Natural killer cell (primary cell): Measurements from ENCODE around the gene BRMS1L. TPM values are rescaled to one million over a fixed set of nuclear protein-coding genes. Genes with fewer than 3 reads are reported as not detected.
A peak's percentile ranks its signal among the peaks of the same experiment; 100 is the strongest.

ENCODE experiments used
- ATAC-seq, 3 donors: fragments of 150-1000 bp in 2 of 3; fragments of 200-7000 bp in 1 of 3; cut with Tn5 transposase; 1 replicate in 1 of 3; 2 replicates in 2 of 3; pipeline ENCODE4 v1.10.0; 2021; ENCODE audit warnings: mild to moderate bottlenecking in 2 of 3, moderate library complexity in 2 of 3
- DNase-seq, 2 donors: peaks; one replicate each; pipeline versions ENCODE4 v3.0.0 to v3.0.0-alpha.2; 2013 to 2021; ENCODE audit warnings: mixed read lengths in 1 of 2
- H3K27ac ChIP-seq: one replicate; pipeline ENCODE4 v1.5.1; 2013; ENCODE audit warnings: mild to moderate bottlenecking, low read length
- H3K27me3 ChIP-seq: one replicate; pipeline ENCODE4 v1.6.1; 2013; ENCODE audit warnings: low read length; ENCODE audit not compliant: control insufficient read depth, insufficient read depth
- H3K36me3 ChIP-seq: one replicate; pipeline ENCODE4 v1.6.1; 2013; ENCODE audit warnings: low read length; ENCODE audit not compliant: control insufficient read depth, insufficient read depth
- H3K4me1 ChIP-seq: one replicate; pipeline ENCODE4 v1.6.1; 2013; ENCODE audit warnings: low read length; ENCODE audit not compliant: control insufficient read depth, insufficient read depth
- H3K4me3 ChIP-seq: one replicate; pipeline ENCODE4 v1.5.1; 2013; ENCODE audit warnings: low read length
- H3K9me3 ChIP-seq: one replicate; pipeline ENCODE4 v1.6.1; 2013; ENCODE audit warnings: low read length; ENCODE audit not compliant: control insufficient read depth, insufficient read depth
- H3K27ac Mint-ChIP-seq, 2 donors: one replicate each; pipeline ENCODE4 v1.8.0; 2022; ENCODE audit warnings: mild to moderate bottlenecking in 2 of 2, mixed read lengths in 2 of 2, moderate library complexity in 1 of 2
- H3K27me3 Mint-ChIP-seq, 2 donors: one replicate each; pipeline ENCODE4 v1.8.0; 2022; ENCODE audit warnings: low read depth in 2 of 2, mixed read lengths in 2 of 2
- H3K36me3 Mint-ChIP-seq: one replicate; pipeline ENCODE4 v1.8.0; 2022; ENCODE audit warnings: mixed read lengths
- H3K4me1 Mint-ChIP-seq, 2 donors: one replicate each; pipeline ENCODE4 v1.8.0; 2022; ENCODE audit warnings: mixed read lengths in 2 of 2
- H3K4me3 Mint-ChIP-seq: one replicate; pipeline ENCODE4 v1.8.0; 2022; ENCODE audit warnings: mild to moderate bottlenecking, moderate library complexity, mixed read lengths
- H3K9me3 Mint-ChIP-seq, 2 donors: one replicate each; pipeline ENCODE4 v1.8.0; 2022; ENCODE audit warnings: mixed read lengths in 2 of 2
- WGBS: methylation state at CpG from one replicate; pipeline ENCODE4 v1.1.7; 2013; ENCODE audit warnings: missing lambda C conversion rate; ENCODE audit not compliant: insufficient coverage; 5-methylcytosine and 5-hydroxymethylcytosine counted together
- intact Hi-C: fragments of 100-400 bp; cut with micrococcal nuclease; formaldehyde crosslinking; loops from one replicate; pipeline ENCODE4 v1.14.2; 2022
- total RNA-seq, 4 donors: library from RNA; stranded (reverse); fragments of 120-200 nt in 1 of 4; gene quantifications; one replicate each; pipeline versions ENCODE4 v1.2.3 to v1.2.4, GENCODE V29; 2013 to 2022
- TF ChIP-seq, protein P1 (sequence below): fragments of 200-600 bp; IDR thresholded peaks from one replicate; pipeline ENCODE4 v1.8.0; 2022; ENCODE audit warnings: antibody characterized with exemption

Gene BRMS1L
- total RNA-seq, 3 donors from 2014 or later (not counting 1 experiment from before 2014, with no cell fraction given) = 5.1 to 9.4 (median 6.3) TPM

DNA sequence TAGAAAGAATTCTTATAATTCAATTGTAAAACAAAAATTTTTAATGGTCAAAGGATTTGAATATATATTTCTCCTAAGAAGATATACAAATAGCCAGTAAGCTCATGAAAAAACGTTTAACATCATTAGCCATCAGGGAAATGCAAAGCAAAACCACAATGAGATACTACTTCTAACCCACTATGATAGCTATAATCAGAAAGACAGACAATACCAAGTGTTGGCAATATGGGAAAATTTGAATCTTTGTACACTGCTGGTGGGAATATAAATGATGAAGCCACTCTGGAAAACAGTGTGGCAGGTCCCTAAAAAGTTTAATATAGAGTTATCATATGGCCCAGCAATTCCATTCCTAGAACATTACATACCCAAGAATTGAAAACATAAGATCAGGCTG lies 42.4 kb upstream of the BRMS1L start:
- DNase-seq (no peak), ATAC-seq (no peak)
- TF ChIP-seq, protein P1, sequence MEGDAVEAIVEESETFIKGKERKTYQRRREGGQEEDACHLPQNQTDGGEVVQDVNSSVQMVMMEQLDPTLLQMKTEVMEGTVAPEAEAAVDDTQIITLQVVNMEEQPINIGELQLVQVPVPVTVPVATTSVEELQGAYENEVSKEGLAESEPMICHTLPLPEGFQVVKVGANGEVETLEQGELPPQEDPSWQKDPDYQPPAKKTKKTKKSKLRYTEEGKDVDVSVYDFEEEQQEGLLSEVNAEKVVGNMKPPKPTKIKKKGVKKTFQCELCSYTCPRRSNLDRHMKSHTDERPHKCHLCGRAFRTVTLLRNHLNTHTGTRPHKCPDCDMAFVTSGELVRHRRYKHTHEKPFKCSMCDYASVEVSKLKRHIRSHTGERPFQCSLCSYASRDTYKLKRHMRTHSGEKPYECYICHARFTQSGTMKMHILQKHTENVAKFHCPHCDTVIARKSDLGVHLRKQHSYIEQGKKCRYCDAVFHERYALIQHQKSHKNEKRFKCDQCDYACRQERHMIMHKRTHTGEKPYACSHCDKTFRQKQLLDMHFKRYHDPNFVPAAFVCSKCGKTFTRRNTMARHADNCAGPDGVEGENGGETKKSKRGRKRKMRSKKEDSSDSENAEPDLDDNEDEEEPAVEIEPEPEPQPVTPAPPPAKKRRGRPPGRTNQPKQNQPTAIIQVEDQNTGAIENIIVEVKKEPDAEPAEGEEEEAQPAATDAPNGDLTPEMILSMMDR = no peak
- Mint-ChIP-seq H3K36me3 (peaks cover 10% of the 10 kb centered on the region), H3K9me3 (peaks cover 2 to 10% of the 10 kb centered on the region in 2 donors), H3K4me1 (peaks cover 12 to 15% of the 10 kb centered on the region in 2 donors), H3K27ac (no peak overlapping the region), H3K4me3 (no peak overlapping the region), H3K27me3 (no peaks in the 10 kb centered on the region)
- H3K27me3 ChIP-seq = no peaks in the 10 kb centered on the region
- H3K36me3 ChIP-seq = no peaks in the 10 kb centered on the region
- no peak overlapping the region for H3K27ac ChIP-seq
- H3K4me3 ChIP-seq = no peak overlapping the region
- H3K9me3 ChIP-seq = peaks cover 7% of the 10 kb centered on the region
- WGBS = no CpG with 5 or more reads among the region's 1 CpG
- H3K4me1 ChIP-seq = no peaks in the 10 kb centered on the region
- intact Hi-C loops = no loop called here

DNA sequence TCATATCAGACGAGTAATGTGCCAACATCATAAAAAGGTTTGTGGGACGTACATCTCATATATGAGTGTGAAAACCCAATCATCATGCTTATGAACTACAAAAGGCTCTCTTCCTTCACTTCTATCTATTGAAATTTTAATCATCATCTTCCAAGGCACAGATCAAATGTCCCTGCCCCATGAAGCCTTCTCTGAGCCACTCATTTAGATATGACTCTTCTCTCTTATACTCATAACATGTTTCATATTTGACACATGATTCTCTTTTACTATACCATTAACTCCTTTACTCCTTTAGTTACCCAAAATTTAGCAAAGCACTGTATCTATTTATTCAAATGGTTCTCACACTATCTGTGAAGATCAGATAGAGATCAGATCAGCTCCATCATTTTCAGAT lies 39.3 kb upstream of the BRMS1L start:
- ATAC-seq = no peak
- 85% methylated on average over 2 of the region's 2 CpGs for WGBS

DNA sequence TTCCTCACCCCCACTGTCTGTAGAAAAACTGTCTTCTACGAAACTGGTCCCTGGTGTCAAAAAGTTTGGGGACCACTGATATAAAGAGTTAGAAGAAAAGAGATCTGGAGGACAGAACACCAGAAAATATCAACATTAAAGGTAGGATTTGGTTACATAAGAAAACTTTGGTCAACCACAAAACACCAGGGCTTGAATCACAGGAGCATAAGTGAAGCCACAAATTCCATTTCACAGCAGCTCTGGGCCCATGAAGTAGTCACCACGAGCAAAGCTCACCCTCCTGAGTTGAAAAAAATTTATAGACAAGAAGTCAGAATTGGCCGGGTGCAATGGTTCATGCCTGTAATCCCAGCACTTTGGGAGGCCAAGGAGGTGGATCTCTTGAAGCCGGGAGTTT lies 36.5 kb upstream of the BRMS1L start:
- no peak overlapping the region for H3K27ac ChIP-seq
- ATAC-seq (peak in 1 of 3 donors; percentile 48), DNase-seq (peak in 1 of 2 donors; percentile 17)
- H3K4me1 Mint-ChIP-seq = peaks cover 14 to 23% of the 10 kb centered on the region in 2 donors
- no peak overlapping the region for H3K27ac Mint-ChIP-seq
- no peaks in the 10 kb centered on the region for H3K27me3 Mint-ChIP-seq
- WGBS = 47% methylated on average over 3 of the region's 4 CpGs
- H3K4me3 Mint-ChIP-seq = no peak overlapping the region
- no peaks in the 10 kb centered on the region for H3K9me3 Mint-ChIP-seq
- no peaks in the 10 kb centered on the region for H3K9me3 ChIP-seq
- no peaks in the 10 kb centered on the region for H3K36me3 ChIP-seq
- H3K27me3 ChIP-seq = no peaks in the 10 kb centered on the region
- H3K4me3 ChIP-seq = no peak overlapping the region
- TF ChIP-seq, protein P1 = no peak
- H3K4me1 ChIP-seq = no peaks in the 10 kb centered on the region
- no peaks in the 10 kb centered on the region for H3K36me3 Mint-ChIP-seq
- intact Hi-C loops = no loop called here

More for the DNA sequence above, 39.3 kb upstream of the BRMS1L start:
- H3K36me3 ChIP-seq = no peaks in the 10 kb centered on the region
- TF ChIP-seq, protein P1 = no peak
- Mint-ChIP-seq H3K27me3 (no peaks in the 10 kb centered on the region), H3K4me3 (no peak overlapping the region), H3K36me3 (no peaks in the 10 kb centered on the region), H3K9me3 (no peaks in the 10 kb centered on the region), H3K27ac (no peak overlapping the region), H3K4me1 (peaks cover 24 to 33% of the 10 kb centered on the region in 2 donors)
- no peak for DNase-seq
- H3K4me3 ChIP-seq = no peak overlapping the region
- no peaks in the 10 kb centered on the region for H3K27me3 ChIP-seq
- intact Hi-C loops = no loop called here
- H3K4me1 ChIP-seq = no peaks in the 10 kb centered on the region
- no peak overlapping the region for H3K27ac ChIP-seq
- H3K9me3 ChIP-seq = no peaks in the 10 kb centered on the region

DNA sequence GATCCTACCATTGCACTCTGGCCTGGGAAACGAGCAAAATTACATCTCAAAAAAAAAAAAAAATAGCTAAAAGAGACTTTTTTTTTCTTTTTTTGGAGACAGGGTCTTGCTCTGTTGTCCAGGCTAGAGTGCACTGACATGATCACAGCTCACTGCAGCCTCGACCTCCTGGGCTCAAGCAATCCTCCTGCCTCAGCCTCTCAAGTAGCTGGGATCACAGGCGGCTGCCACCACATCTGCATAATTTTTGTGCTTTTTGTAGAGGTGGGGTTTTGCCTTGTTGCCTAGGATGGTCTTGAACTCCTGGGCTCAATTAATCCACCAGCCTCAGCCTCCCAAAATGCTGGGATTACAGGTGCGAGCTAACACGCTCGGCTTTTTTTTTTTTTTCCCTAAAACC lies 28.3 kb upstream of the BRMS1L start:
- no peaks in the 10 kb centered on the region for H3K36me3 Mint-ChIP-seq
- no peak overlapping the region for H3K27ac Mint-ChIP-seq
- DNase-seq = no peak
- TF ChIP-seq, protein P1 = no peak
- H3K4me3 Mint-ChIP-seq = no peak overlapping the region
- no peaks in the 10 kb centered on the region for H3K9me3 Mint-ChIP-seq
- no peak for ATAC-seq
- H3K27me3 Mint-ChIP-seq = no peaks in the 10 kb centered on the region
- intact Hi-C loops = no loop called here
- Histone ChIP-seq H3K4me1 (no peaks in the 10 kb centered on the region), H3K27me3 (no peaks in the 10 kb centered on the region), H3K36me3 (no peaks in the 10 kb centered on the region), H3K27ac (no peak overlapping the region), H3K4me3 (no peak overlapping the region), H3K9me3 (no peaks in the 10 kb centered on the region)
- H3K4me1 Mint-ChIP-seq = peaks cover 19 to 26% of the 10 kb centered on the region in 2 donors
- WGBS = 94% methylated on average over 6 of the region's 6 CpGs
